ENCODE results near the gene CFAP100.

CFAP100 gene

DNA sequence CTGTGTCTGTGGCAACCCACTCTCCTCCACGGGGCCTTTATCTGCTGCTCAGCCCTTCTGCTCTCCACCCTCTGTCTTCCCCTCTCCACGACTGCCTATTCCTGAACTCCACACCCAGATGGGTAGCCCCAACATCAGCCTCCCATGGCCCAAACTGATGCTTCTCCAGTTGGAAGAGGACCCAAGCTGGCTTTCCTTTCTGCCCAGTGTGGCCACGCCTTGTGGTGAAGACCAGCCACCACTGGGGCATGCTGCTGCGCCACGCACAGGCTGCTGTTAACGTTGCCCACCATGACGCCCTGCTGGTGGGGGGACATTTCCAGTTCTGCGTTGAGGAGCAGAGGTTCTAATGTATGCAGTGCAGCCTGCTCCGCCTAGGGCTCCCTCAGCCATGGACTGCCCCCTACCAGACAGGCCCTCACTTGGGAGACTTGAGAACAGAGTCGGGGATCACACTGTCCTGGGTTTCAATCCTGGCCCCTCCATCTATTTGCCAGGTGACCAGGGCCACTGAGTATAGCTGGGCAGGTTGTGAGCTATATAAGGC, 26.9 kb downstream of the CFAP100 start:
- DNase-seq (ENCODE audit: low read depth): no peak

GRCh38 chr3:126422121-126422520, 27.4 kb downstream of the CFAP100 start:
- no peak for DNase-seq (ENCODE audit: low read depth)

DNA sequence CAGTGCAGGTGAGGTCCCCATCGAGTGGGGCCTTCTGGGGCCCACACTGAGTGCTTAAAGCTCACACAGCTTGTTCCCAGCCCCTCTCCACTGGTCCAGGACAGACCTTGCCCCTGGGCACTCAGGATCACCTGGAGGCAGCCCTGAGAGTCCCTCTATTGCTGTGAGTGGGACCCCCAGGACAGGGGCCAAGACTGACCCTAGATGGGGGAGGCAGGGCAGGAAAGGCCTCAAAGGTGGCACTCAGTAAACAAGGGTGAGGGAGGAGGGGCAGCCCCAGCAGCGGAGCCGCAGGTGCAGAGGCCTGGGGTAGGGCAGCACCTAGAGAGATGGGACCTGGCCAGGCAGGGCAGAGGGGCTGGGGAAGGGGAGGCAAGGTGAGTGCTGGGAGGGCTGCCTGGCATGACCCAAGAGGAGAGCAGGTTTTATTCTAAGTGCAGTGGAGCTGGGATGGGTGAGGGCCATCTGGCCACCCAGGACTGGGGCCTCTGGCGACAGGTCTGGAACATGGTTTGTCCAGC, 27.9 kb downstream of the CFAP100 start:
- DNase-seq (ENCODE audit: low read depth): no peak

DNA sequence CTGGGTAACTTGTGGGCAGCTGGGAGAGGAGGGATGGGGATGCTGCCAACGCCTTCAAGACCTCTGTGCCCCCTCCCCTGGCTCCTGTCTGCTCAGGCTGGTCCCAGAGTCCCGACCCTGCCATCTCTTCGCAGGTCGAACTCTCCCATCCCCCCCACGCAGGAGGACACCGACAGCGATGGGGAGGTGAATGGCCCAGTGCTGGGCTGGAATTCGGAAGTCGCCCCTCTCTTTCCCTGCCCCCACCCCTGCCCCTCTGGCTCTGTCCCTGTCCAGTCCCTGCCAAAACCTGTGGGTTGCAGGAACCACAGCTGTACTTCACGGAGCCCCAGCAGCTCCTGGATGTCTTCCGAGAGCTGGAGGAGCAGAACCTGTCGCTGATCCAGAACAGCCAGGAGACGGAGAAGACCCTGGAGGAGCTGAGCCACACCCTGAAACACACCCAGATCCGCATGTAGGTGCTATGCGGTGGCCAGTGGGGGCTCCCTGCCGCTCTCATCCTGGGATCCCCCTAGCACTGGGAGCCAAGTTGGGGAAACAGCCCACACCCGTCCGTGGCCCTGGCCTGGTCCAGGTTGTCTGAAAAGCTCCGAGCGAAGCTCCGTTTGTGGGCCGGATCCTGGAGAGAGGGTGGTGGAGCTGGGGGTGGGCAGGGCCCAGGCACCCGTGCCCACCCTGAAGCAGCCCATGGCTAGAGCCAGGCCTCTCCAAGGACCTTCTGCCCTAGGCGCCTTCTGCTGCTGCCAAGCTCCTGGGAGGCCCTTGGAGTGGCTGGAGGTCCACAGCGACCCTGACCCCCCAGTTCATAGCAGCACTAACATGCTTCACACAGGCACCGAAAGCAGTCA, 28.7 kb downstream of the CFAP100 start:
- no peak for DNase-seq (ENCODE audit: low read depth)

GRCh38 chr3:126424039-126424717, 29.5 kb downstream of the CFAP100 start:
- no peak for DNase-seq (ENCODE audit: low read depth)

DNA sequence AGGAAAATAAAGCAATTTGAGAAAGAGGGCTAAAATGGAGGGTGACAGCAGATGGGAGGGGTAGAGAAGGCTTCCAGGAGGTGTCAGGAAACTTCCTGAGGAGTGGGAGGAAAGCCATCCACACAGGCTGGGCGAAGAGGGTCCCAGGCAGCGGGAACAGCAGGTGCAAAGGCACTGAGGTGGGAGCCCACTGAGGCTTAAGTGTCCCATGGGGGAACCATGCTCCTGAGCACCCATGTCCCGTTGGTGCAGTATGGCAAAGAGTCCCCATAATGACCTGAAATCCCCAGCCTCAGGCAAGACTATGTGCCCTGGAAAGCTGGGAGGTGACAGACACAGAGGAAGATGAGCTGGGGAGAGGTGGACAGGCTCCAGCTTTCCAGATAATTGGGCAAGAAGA, 30.0 kb downstream of the CFAP100 start:
- DNase-seq (ENCODE audit: low read depth): no peak

DNA sequence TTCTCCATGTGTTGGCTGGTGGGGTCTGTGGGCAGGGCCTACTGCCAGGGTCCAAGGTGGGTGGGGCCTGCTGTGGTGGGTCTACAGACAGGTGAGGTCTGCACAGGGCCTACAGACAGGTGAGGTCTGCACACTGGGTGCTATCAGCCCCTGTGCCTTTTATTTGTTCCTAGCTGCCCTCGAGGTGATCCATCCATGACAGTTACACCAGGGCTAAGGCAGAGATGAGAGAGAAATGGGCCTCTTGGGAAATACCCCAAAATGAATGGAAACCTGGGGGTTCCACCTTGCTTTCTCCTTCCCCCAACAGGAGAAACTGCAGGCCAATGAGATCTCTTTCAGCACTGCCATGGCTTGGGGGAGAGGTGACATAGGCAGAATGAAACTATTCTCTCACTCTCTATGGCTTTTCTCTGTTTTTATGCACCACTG, 36.4 kb downstream of the CFAP100 start:
- DNase-seq (ENCODE audit: low read depth): no peak

- DNase-seq (ENCODE audit: low read depth): peak; percentile 30
Observed at GRCh38 chr3:126432361-126433104, 37.8 kb downstream of the CFAP100 start.

- no peak for DNase-seq (ENCODE audit: low read depth)
Observed at GRCh38 chr3:126433105-126433430, 38.4 kb downstream of the CFAP100 start.

- DNase-seq (ENCODE audit: low read depth): no peak
Observed at GRCh38 chr3:126433496-126434263, 39.0 kb downstream of the CFAP100 start.

GRCh38 chr3:126434264-126434590, 39.5 kb downstream of the CFAP100 start:
- DNase-seq (ENCODE audit: low read depth): no peak

- DNase-seq (ENCODE audit: low read depth): no peak
Observed at GRCh38 chr3:126434931-126435411, 40.3 kb downstream of the CFAP100 start.

DNA sequence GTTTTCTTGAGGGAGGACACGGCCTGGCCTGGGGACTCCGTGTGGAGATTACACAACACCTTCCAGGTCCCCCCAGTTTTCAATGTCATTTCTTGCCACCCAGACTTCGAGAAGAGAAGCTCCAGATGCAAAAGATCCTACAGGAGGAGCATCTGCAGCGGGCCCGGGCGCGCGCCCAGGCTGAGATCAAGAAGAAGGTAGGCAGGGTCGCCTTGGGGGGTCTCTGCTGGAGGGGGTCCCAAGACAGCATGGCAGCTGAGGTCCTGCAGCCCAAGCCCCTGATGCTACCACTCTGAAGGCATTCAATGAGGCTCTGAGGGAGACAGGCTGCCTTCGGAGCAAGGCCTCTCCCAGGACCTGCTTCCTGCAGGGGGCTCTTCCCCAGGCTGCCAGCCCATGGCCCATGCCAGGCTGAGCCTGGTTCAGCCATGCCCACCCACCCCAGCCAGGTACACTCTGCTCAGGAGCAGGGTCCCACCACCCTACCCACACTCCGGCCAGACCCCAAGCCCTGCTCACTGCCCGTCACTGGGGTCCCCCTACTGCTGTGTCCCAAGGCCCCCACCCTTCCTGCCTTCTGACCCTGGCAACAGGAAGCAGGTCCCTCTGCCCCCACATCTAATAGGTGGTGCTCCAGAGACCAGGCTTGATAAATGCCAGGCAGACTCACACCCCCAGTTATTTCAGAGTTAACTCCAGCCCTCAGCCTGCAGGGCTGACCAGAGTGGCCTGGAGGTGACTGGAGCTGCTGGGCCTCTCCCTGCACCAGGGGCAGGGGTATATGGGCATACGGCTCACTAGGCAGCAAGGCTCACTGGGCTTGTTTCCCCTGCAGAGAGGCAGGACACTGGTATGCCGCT, 41.0 kb downstream of the CFAP100 start:
- DNase-seq (ENCODE audit: low read depth): no peak

- DNase-seq (ENCODE audit: low read depth): no peak
Observed at GRCh38 chr3:126436826-126437717, 42.4 kb downstream of the CFAP100 start.

DNA sequence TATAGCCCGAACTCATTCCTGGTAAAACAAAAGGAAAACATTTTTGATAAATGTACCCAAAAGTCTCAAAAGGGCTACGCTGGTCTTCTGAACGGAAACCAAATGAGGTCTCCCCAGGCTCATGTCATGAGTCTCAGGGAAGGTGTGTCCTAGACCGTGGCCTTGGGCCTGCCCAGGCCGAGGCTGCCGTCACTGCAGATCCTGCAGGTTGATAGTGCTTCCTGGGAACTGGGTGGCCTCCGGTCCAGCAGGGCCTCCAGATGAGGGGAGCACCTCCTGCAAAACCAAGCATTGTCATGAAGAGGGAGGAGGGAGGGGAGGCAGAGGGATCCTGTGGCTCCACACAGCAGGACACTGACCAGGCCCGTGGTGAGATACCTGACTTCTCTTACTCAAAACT, 43.5 kb downstream of the CFAP100 start:
- no peak for DNase-seq (ENCODE audit: low read depth)

GRCh38 chr3:126438746-126439145, 44.0 kb downstream of the CFAP100 start:
- no peak for DNase-seq (ENCODE audit: low read depth)

GRCh38 chr3:126439346-126439967, 44.7 kb downstream of the CFAP100 start:
- no peak for DNase-seq (ENCODE audit: low read depth)

GRCh38 chr3:126439968-126440708, 45.4 kb downstream of the CFAP100 start:
- no peak for DNase-seq (ENCODE audit: low read depth)

- DNase-seq (ENCODE audit: low read depth): no peak
Observed at GRCh38 chr3:126440709-126440995, 45.9 kb downstream of the CFAP100 start.

All from iris pigment epithelial cell (primary cell).